HAP-1 (cell line): ENCODE results near the gene SHCBP1L.

Experiments
- DNase-seq, 2 experiments: peaks; one replicate each; pipeline ENCODE4 v3.0.0-alpha.2; 2016 to 2020; ENCODE audit warnings: low spot score in 2 of 2
- H3K27me3 ChIP-seq: fragments of 250-450 bp; sonication (Bioruptor Pico); 2 replicates; pipeline ENCODE4 v1.5.1; 2020; ENCODE audit warnings: low read depth, mild to moderate bottlenecking, moderate library complexity
- H3K36me3 ChIP-seq: fragments of 250-450 bp; sonication (Bioruptor Pico); replicated peaks from 2 replicates; pipeline ENCODE4 v1.5.1; 2020; ENCODE audit warnings: mild to moderate bottlenecking
- H3K4me1 ChIP-seq: fragments of 250-450 bp; sonication (Bioruptor Pico); 2 replicates; pipeline ENCODE4 v1.5.1; 2020; ENCODE audit warnings: mild to moderate bottlenecking
- H3K4me3 ChIP-seq: fragments of 250-450 bp; sonication (Bioruptor Pico); 2 replicates; pipeline ENCODE4 v1.5.1; 2020; ENCODE audit warnings: mild to moderate bottlenecking, moderate library complexity
- H3K9me3 ChIP-seq: fragments of 250-450 bp; sonication (Bioruptor Pico); 2 replicates; pipeline ENCODE4 v1.5.1; 2020; ENCODE audit warnings: mild to moderate bottlenecking, moderate library complexity
- in situ Hi-C: fragments of 300-500 bp; cut with MboI; formaldehyde crosslinking; loops from 3 replicates; pipeline ENCODE4 v1.14.3; 2020; ENCODE audit warnings: low sequenced_read_pairs, inconsistent platforms, mixed read lengths

The SHCBP1L gene

DNA sequence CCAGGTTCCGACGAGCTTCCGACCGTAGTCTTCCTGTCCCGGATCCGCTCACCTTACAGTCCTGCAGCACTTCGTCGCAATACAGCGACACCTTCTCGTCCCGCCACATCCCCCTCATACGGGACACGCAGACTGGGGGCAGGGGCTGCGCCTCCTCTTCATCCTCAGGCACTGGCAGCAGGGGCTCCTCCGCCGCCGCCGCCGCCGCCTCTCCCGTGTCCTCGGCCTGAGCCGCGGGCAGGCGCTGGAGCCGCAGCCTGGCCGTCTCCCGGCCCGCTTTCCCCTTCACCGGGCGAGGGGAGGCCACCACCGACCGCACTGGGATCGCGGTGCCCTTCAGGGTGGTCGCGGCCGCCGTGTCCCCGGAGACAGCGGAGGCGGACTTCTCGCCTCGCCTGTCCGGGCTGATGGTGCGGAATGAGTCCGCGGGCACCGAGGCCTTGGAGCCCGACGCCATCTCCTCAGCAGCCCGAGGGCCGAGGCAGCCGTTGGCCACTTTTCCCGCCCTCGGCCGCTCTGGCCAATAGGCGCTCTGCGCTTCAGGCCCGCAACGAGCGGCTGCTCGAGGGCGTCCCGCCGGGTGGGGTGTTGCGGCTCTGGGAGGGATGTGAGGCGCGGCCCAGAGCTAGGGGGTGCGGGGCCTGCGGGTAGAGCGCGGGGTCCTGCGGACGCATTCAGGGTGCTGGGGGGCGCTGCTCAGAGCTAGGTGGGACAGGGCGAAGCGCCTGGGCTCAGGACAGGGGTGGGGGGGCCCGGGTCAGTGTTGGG, at the start of gene SHCBP1L:
TSS of gene SHCBP1L (minus strand) at position 490 of the 768 bp plus-strand sequence. CDS start at position 457, 33 bp downstream.
- H3K36me3 ChIP-seq: no peaks in the 10 kb centered on the region
- DNase-seq: no peak
- H3K4me3 ChIP-seq: no peak within 1 kb of the TSS
- no peaks in the 10 kb centered on the region for H3K9me3 ChIP-seq
- no peaks in the 10 kb centered on the region for H3K27me3 ChIP-seq
- H3K4me1 ChIP-seq: peaks cover 3% of the 10 kb centered on the region
- in situ Hi-C loops: loop anchor here (25.0 kb wide), 1 partner anchor 284 kb away; no protein-coding TSS in a partner anchor

DNA sequence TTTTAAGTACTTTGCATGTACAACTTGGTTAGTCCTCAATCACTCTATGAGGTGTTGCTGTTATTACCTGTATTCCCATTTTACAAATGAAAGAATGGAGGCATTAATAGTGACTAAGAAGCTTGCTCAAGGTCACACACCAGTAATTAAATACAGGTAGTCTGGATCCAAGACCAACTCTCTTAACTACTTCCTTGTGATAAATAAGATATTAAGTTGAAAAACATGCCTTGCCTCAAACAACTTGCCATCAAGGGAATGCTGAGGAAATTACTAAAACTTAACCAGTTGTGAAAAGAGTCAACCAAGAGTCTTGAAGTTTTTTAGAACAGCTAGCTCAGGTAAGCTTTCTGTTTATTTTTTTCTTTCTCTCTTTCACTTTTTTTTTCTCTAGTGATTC, 49.3 kb upstream of the SHCBP1L start:
- Histone ChIP-seq H3K9me3 (no peaks in the 10 kb centered on the region), H3K27me3 (no peaks in the 10 kb centered on the region), H3K4me1 (no peaks in the 10 kb centered on the region), H3K4me3 (no peak overlapping the region), H3K36me3 (no peaks in the 10 kb centered on the region)
- in situ Hi-C loops: no loop called here
- no peak for DNase-seq

DNA sequence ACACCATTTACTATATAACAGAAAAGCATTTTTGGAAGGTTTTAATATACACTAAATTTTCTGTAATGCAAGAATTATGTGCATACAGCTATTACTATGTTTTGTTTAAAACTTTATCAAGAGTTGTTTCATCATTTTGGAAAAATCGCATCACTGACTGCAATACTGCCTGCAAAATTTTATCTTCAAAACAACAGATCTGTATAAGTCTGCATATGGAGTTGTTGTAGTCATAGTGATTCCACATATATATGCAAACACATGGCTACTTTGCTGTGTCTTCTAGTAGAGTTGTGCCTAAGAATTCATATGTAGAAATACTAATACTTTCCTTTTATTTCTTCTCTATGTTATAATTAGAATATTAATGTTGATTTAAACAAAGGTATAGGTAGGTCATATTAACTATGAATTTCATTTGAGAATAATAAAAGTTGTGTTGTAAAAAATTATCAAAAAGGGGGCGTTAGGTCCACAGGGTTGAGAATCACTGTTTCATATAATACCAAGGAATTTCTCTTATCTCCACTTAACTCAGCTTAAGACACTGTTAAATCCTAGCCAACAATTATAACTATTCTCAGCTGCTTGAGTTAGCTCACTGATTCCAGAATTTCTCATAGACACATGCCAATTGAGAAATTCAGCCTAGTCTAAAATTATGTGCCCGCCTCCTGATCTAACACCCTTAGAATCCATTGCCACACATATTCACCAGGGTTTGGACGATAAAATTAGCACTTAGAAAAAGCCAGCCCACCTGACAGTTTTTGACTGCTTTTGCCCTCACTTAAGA, 47.4 kb upstream of the SHCBP1L start:
- no peaks in the 10 kb centered on the region for H3K9me3 ChIP-seq
- no peaks in the 10 kb centered on the region for H3K27me3 ChIP-seq
- in situ Hi-C loops: no loop called here
- no peaks in the 10 kb centered on the region for H3K4me1 ChIP-seq
- DNase-seq: no peak
- H3K36me3 ChIP-seq: no peaks in the 10 kb centered on the region
- no peak overlapping the region for H3K4me3 ChIP-seq

DNA sequence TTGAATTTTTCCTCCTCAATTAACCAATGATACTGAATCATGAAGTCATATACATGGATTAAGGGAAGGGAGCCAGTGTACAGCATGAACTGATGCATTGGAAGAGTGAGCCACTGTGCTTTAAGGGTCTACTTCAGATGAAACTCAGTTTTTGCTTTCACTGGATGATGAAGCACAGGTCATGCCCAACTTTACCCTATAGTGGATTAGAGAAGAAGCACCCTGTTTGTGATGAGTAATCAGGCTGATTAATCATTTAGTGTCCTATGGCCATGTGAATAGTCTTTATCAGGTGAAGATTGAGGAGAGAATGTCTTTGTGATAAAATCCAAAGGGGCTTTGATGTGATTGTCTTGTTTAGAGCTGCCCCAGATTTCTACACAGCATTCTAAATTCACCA, 45.5 kb upstream of the SHCBP1L start:
- H3K36me3 ChIP-seq: no peaks in the 10 kb centered on the region
- H3K9me3 ChIP-seq: no peaks in the 10 kb centered on the region
- in situ Hi-C loops: no loop called here
- H3K4me1 ChIP-seq: no peaks in the 10 kb centered on the region
- H3K27me3 ChIP-seq: no peaks in the 10 kb centered on the region
- H3K4me3 ChIP-seq: no peak overlapping the region
- DNase-seq: no peak

DNA sequence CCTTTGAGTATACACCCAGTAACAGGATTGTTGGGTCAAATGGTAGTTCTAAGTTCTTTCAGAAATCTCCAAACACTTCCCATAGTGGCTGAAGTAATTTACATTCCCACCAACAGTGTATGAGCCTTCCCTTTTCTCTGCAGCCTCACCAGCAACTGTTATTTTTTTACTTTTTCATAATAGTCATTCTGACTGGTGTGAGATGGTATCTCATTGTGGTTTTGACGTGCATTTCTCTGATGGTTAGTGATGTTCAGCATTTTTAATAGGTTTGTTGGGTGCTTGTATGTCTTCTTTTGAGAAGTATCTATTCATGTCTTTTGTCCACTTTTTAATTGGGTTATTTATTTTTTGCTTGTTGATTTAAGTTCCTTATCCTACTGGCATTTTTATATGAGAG, 43.9 kb upstream of the SHCBP1L start:
- H3K36me3 ChIP-seq: no peaks in the 10 kb centered on the region
- H3K4me3 ChIP-seq: no peak overlapping the region
- no peaks in the 10 kb centered on the region for H3K4me1 ChIP-seq
- no peak for DNase-seq
- in situ Hi-C loops: no loop called here
- no peaks in the 10 kb centered on the region for H3K27me3 ChIP-seq
- H3K9me3 ChIP-seq: no peaks in the 10 kb centered on the region

DNA sequence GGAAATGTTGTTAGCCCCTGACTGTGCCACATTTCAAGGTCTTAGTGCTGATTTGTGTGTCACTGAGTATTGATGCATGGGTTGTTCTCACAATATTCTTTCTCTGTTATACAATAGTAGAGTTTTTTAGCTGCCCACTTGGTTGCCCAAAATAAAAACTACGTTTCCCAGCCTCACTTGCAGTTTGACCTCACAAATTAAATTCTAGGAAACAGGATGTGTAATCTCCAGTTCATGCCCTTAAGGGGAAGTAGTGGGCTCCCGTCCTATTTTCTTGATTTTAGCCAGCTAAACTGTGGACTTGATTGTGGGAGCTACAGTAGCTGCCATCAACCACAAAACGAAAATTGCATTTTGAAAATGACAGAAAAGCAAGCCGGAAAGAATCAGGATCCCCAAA, 42.9 kb upstream of the SHCBP1L start:
- Histone ChIP-seq H3K27me3 (no peaks in the 10 kb centered on the region), H3K4me3 (no peak overlapping the region), H3K36me3 (no peaks in the 10 kb centered on the region), H3K9me3 (no peaks in the 10 kb centered on the region), H3K4me1 (no peaks in the 10 kb centered on the region)
- in situ Hi-C loops: no loop called here
- no peak for DNase-seq

DNA sequence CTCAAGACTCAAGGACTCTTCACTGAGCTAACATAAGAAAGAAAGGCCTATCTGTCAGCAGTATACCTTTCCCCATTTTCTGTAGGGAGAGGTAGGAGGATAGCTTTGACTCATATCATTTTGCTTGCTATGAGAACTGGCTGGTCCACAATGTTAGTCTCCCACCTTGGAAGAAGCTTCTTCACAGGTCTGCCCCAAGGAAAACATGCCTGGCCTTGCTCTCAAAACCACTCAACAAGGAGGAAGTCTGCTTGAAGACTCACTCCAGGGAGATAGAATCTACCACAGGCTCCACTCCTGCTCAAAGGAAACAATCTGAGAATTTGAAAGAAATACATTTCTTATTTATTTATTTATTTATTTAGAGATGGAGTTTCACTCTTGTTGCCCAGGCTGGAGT, 40.8 kb upstream of the SHCBP1L start:
- Histone ChIP-seq H3K27me3 (no peaks in the 10 kb centered on the region; the same call in 1 of the 2 replicates), H3K4me3 (no peak overlapping the region), H3K36me3 (no peaks in the 10 kb centered on the region), H3K9me3 (no peaks in the 10 kb centered on the region), H3K4me1 (no peaks in the 10 kb centered on the region)
- DNase-seq: no peak
- in situ Hi-C loops: no loop called here

DNA sequence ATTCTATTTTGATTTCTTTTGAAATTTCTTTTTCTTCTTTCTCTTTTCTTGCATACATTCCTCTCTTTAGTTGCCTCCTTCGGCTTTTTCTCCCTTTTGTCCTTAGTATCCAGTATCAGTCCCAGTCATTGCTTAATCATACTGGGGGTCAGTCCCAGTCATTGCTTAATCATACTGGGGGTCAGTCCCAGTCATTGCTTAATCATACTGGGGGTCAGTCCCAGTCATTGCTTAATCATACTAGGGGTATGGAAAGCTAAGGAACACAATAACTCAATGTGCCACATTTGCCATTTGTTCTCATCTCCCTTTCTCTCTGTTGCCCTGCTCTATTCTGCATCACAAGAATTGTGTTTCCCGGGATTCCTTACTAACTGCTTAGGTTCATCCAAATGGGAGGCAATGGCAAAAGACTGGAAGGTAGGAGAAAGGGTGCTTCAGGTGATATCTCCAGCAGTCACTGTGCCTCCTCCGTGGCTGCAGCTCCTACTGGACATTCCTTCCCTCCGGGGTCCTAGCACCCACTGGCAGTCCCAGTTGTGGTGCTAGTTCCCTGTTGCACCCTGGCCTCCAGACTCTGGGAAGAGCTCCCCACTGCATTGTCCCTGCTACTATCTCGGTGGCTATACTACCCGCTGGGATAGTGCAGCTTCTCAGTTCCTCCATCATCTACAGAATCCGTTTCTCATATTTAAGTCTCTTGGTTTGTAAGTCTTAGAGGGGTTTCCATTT, 37.6 kb upstream of the SHCBP1L start:
- in situ Hi-C loops: no loop called here
- DNase-seq: no peak
- H3K4me3 ChIP-seq: no peak overlapping the region
- H3K36me3 ChIP-seq: no peaks in the 10 kb centered on the region
- no peaks in the 10 kb centered on the region for H3K4me1 ChIP-seq
- H3K27me3 ChIP-seq: no peaks in the 10 kb centered on the region; the same call in 1 of the 2 replicates
- no peaks in the 10 kb centered on the region for H3K9me3 ChIP-seq

DNA sequence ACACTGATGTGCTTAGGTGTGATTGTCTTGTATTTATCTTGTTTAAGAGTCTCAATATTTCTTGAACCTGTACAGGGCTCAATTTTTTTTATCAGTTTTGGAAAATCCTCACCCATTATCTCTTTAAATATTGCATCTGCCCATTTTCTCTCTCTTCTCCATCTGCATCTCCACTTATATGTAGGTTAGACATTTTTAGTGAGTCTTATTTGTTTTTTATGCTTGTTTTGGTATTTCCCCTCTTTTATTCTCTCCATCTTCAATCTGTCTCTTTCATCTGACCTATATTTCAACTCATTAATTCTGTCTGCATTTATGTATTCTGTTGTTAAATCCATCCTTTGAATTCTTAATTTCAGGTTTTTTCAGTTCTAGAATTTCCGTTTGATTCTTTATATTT, 32.9 kb upstream of the SHCBP1L start:
- H3K4me1 ChIP-seq: no peaks in the 10 kb centered on the region
- H3K9me3 ChIP-seq: peaks cover 2% of the 10 kb centered on the region; the same call in 1 of the 2 replicates
- no peak for DNase-seq
- no peak overlapping the region for H3K4me3 ChIP-seq
- no peaks in the 10 kb centered on the region; the same call in 1 of the 2 replicates for H3K27me3 ChIP-seq
- H3K36me3 ChIP-seq: no peaks in the 10 kb centered on the region
- in situ Hi-C loops: no loop called here

DNA sequence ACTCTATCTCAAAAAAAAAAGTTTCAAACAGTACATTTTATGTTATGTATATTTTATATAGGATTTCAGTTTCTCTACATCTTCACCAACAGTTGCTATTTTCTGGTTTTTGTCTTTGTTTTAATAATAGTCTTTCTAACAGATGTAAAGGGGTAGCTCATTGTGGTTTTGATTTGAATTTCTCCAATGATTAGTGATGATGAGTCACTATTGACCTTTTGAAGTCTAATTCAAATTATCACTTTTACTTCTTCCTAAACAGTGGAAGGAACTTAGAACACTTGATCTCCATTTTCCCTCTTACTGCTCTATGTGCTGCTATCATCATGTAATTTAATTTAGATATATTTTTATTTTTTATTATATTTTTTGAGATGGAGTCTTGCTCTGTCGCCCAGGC, 31.7 kb upstream of the SHCBP1L start:
- no peaks in the 10 kb centered on the region for H3K36me3 ChIP-seq
- H3K9me3 ChIP-seq: peaks cover 2% of the 10 kb centered on the region; the same call in 1 of the 2 replicates
- H3K4me3 ChIP-seq: no peak overlapping the region
- in situ Hi-C loops: no loop called here
- no peak for DNase-seq
- no peaks in the 10 kb centered on the region; the same call in 1 of the 2 replicates for H3K27me3 ChIP-seq
- no peaks in the 10 kb centered on the region for H3K4me1 ChIP-seq

DNA sequence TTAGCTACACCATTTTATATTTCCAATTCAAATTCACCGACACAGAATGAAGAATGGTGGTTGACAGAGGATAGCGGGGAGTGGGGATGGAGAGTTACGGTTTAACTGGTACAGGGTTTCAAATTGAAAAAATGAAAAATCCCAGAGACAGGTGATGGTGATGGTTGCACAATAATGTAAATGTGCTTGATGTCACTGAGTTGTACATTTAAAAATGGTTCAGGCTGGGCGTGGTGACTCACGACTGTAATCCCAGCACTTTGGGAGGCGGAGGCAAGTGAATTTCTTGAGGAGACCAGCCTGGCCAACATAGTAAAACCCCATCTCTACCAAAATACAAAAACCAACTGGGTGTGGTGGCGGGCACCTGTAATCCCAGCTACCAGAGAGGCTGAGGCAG, 31.2 kb upstream of the SHCBP1L start:
- H3K36me3 ChIP-seq: no peaks in the 10 kb centered on the region
- H3K4me3 ChIP-seq: no peak overlapping the region
- in situ Hi-C loops: no loop called here
- no peak for DNase-seq
- peaks cover 2% of the 10 kb centered on the region; the same call in 1 of the 2 replicates for H3K9me3 ChIP-seq
- H3K4me1 ChIP-seq: no peaks in the 10 kb centered on the region
- no peaks in the 10 kb centered on the region for H3K27me3 ChIP-seq

DNA sequence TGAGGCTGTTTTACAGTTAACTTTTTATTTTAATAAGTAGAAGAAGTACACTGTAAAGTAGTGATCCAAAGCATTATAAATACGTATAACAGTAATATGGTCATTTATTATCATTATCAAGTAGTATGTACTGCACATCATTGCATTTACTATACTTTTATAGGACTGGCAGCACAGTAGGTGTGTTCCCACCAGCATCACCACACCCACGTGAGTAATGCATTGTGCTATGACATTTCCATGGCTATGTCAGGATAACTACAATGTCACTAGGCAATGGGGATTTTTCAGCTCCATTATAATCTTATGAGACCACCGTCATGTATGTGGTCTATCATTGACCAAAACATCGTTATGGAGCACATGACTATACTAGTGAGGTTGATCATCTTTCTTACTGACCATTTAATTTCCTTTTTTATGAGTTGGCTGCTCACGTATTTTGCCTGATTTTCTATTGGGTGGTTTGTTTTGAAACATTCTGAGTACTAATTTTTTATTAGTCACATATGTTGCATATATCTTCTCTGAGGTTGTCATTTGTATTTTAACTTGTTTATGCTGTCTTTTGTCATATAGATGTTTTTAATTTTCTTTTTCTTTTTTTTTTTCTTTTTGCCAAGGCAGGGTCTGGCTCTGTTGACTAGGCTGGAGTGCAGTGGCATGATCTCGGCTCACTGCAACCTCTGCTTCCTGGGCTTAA, 25.3 kb upstream of the SHCBP1L start:
- DNase-seq: no peak
- Histone ChIP-seq H3K36me3 (no peaks in the 10 kb centered on the region), H3K27me3 (no peaks in the 10 kb centered on the region), H3K4me3 (no peak overlapping the region), H3K4me1 (peaks cover 3% of the 10 kb centered on the region), H3K9me3 (peaks cover 2% of the 10 kb centered on the region; the same call in 1 of the 2 replicates)
- in situ Hi-C loops: no loop called here

DNA sequence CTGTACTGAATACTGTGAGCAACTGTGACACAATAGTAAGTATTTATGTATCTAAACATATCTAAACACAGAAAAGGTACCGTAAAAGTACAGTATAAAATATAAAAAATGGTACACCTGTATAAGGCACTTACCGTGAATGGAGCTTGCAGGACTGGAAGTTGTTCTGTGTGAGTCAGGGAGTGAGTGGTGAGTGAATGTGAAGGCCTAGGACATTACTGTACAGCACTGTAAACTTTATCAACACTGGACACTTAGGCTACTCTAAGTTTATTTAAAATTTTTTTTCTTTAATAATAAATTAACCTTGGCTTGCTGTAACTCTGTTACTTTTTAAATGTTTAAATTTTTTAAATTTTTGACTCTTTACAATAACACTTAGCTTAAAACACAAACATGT, 24.5 kb upstream of the SHCBP1L start:
- H3K4me3 ChIP-seq: no peak overlapping the region
- peaks cover 9% of the 10 kb centered on the region for H3K4me1 ChIP-seq
- in situ Hi-C loops: no loop called here
- H3K27me3 ChIP-seq: no peaks in the 10 kb centered on the region
- peaks cover 2% of the 10 kb centered on the region; the same call in 1 of the 2 replicates for H3K9me3 ChIP-seq
- no peak for DNase-seq
- H3K36me3 ChIP-seq: no peaks in the 10 kb centered on the region
